Keratinocyte (primary cell): ENCODE measurements around the gene MAP2K5. TPM values are rescaled to one million over a fixed set of nuclear protein-coding genes. Genes with fewer than 3 reads are reported as not detected.

Source experiments
- DNase-seq: peaks from one replicate; pipeline ENCODE4 v3.0.0-alpha.2; 2011; ENCODE audit warnings: low read depth, missing footprints, low spot score
- FAIRE-seq: peaks from 2 replicates; lab custom pipeline; 2011; peaks lifted over from hg19 to GRCh38; lab: Jason Lieb, UNC
- H2AFZ ChIP-seq: 2 replicates; pipeline ENCODE4 v1.6.0; 2012; ENCODE audit warnings: low read length, control low read depth, inconsistent platforms; ENCODE audit not compliant: control insufficient read depth
- H3K27ac ChIP-seq: 2 replicates; pipeline ENCODE4 v1.5.1; 2011; ENCODE audit warnings: low read length; ENCODE audit not compliant: control insufficient read depth, insufficient read depth
- H3K27me3 ChIP-seq: 3 replicates; pipeline ENCODE4 v1.6.0; 2011; ENCODE audit warnings: low read length; ENCODE audit not compliant: control insufficient read depth, insufficient read depth; ENCODE audit errors: extremely low read depth
- H3K36me3 ChIP-seq, 2 experiments: 2 replicates in 1 of 2; 3 replicates in 1 of 2; pipeline ENCODE4 v1.5.1; 2011; ENCODE audit warnings: low read length in 2 of 2, mild to moderate bottlenecking in 1 of 2; ENCODE audit not compliant: control insufficient read depth in 2 of 2, insufficient read depth in 2 of 2; ENCODE audit errors: extremely low read depth in 1 of 2
- H3K4me1 ChIP-seq: 3 replicates; pipeline ENCODE4 v1.5.1; 2011; ENCODE audit warnings: low read length; ENCODE audit not compliant: control insufficient read depth, insufficient read depth; ENCODE audit errors: extremely low read depth
- H3K4me2 ChIP-seq: 3 replicates; pipeline ENCODE4 v1.6.0; 2011; ENCODE audit warnings: low read depth, low read length; ENCODE audit not compliant: control insufficient read depth, insufficient read depth; ENCODE audit errors: extremely low read depth
- H3K4me3 ChIP-seq, 3 experiments: fragments of 200-600 bp in 1 of 3; sonication (generic) in 1 of 3; 2 replicates in 2 of 3; 3 replicates in 1 of 3; pipeline ENCODE4 v1.5.1; 2011 to 2016; ENCODE audit warnings: low read length in 3 of 3, mild to moderate bottlenecking in 3 of 3, control low read depth in 2 of 3, inconsistent platforms in 1 of 3, low read depth in 1 of 3, mixed read lengths in 1 of 3, mixed run types in 1 of 3, moderate library complexity in 1 of 3; ENCODE audit not compliant: control insufficient read depth in 2 of 3, insufficient read depth in 2 of 3; ENCODE audit errors: extremely low read depth in 1 of 3
- H3K79me2 ChIP-seq: 2 replicates; pipeline ENCODE4 v1.6.0; 2012; ENCODE audit warnings: low read length; ENCODE audit not compliant: control insufficient read depth, insufficient read depth
- H3K9ac ChIP-seq: 3 replicates; pipeline ENCODE4 v1.6.0; 2011; ENCODE audit warnings: low read length; ENCODE audit not compliant: control insufficient read depth, insufficient read depth; ENCODE audit errors: extremely low read depth
- H3K9me1 ChIP-seq: 3 replicates; pipeline ENCODE4 v1.6.0; 2011; ENCODE audit warnings: low read length; ENCODE audit not compliant: control insufficient read depth, insufficient read depth; ENCODE audit errors: extremely low read depth
- H3K9me3 ChIP-seq: 2 replicates; pipeline ENCODE4 v1.5.1; 2012; ENCODE audit warnings: low read depth, low read length; ENCODE audit not compliant: control insufficient read depth
- H4K20me1 ChIP-seq: 3 replicates; pipeline ENCODE4 v1.6.0; 2011; ENCODE audit warnings: low read length; ENCODE audit not compliant: control insufficient read depth, insufficient read depth; ENCODE audit errors: extremely low read depth
- CTCF ChIP-seq, 3 experiments: IDR thresholded peaks in 1 of 3; conservative IDR thresholded peaks in 1 of 3; optimal IDR thresholded peaks in 1 of 3; 2 replicates in 2 of 3; 3 replicates in 1 of 3; pipeline versions ENCODE3 to v1.5.1; 2011; ENCODE audit warnings: low read length in 3 of 3, mild to moderate bottlenecking in 3 of 3, moderate library complexity in 2 of 3, control low read depth in 1 of 3, inconsistent platforms in 1 of 3; ENCODE audit not compliant: insufficient read depth in 2 of 3; ENCODE audit errors: extremely low read depth in 1 of 3
- EZH2 ChIP-seq: IDR thresholded peaks from one replicate; pipeline ENCODE4 v1.6.1; 2012; ENCODE audit warnings: inconsistent platforms, mild to moderate bottlenecking, low read length, moderate library complexity
- dilution Hi-C: fragments of 300-500 bp; cut with MboI; formaldehyde crosslinking; loops from one replicate; pipeline ENCODE4 v1.7.0; 2020; ENCODE audit warnings: low sequenced_read_pairs; ENCODE audit not compliant: extremely low pct_ligation_motif_present
- polyA plus RNA-seq, 5 experiments: library from polyadenylated mRNA; depleted of rRNA in 3 of 5; stranded (reverse) in 3 of 5; stranded (forward) in 1 of 5; unstranded in 1 of 5; fragments of >200 nt; gene quantifications; 1 replicate in 1 of 5; 2 replicates in 3 of 5; 3 replicates in 1 of 5; pipeline versions ENCODE4 v1.2.1 to v1.2.3, GENCODE V29; 2011 to 2012; ENCODE audit warnings: missing spikeins in 2 of 5, low read depth in 1 of 5, low replicate concordance in 1 of 5

The MAP2K5 gene
- polyA plus RNA-seq, 1 donor (not counting 4 experiments of a cell fraction or from before 2014, with no cell fraction given): 3.6 TPM

- no peak for FAIRE-seq
- Histone ChIP-seq H3K79me2 (no peaks in the 10 kb centered on the region), H2AFZ (no peak overlapping the region), H3K9me1 (no peaks in the 10 kb centered on the region), H3K4me2 (no peak overlapping the region), H3K27me3 (no peaks in the 10 kb centered on the region), H3K4me3 (no peak overlapping the region), H3K36me3 (no peaks in the 10 kb centered on the region), H3K9ac (no peak overlapping the region), H3K27ac (no peak overlapping the region), H4K20me1 (no peaks in the 10 kb centered on the region), H3K4me1 (no peaks in the 10 kb centered on the region), H3K9me3 (no peaks in the 10 kb centered on the region)
- dilution Hi-C loops: no loop called here
- DNase-seq: no peak
- TF ChIP-seq CTCF (optimal IDR thresholded peaks at IDR 0.05 in 1 of 3, IDR thresholded peaks at IDR 0.05 in 1 of 3, conservative IDR thresholded peaks at IDR 0.05 in 1 of 3; ENCODE audit: extremely low read depth in 1 of 3, insufficient read depth in 2 of 3, low read length in 3 of 3) (no peak), EZH2 (no peak)
Measured at GRCh38 chr15:67777071-67777470, 234.6 kb downstream of the MAP2K5 start.

GRCh38 chr15:67777773-67778172 lies 235.3 kb downstream of the MAP2K5 start:
- Histone ChIP-seq H3K9ac (no peak overlapping the region), H3K27me3 (no peaks in the 10 kb centered on the region), H3K9me3 (no peaks in the 10 kb centered on the region), H4K20me1 (no peaks in the 10 kb centered on the region), H3K4me1 (no peaks in the 10 kb centered on the region), H3K4me3 (no peak overlapping the region), H3K9me1 (no peaks in the 10 kb centered on the region), H3K36me3 (no peaks in the 10 kb centered on the region), H3K4me2 (no peak overlapping the region), H2AFZ (no peak overlapping the region), H3K79me2 (no peaks in the 10 kb centered on the region), H3K27ac (no peak overlapping the region)
- FAIRE-seq (no peak), DNase-seq (no peak)
- TF ChIP-seq EZH2 (no peak), CTCF (optimal IDR thresholded peaks at IDR 0.05 in 1 of 3, IDR thresholded peaks at IDR 0.05 in 1 of 3, conservative IDR thresholded peaks at IDR 0.05 in 1 of 3; ENCODE audit: extremely low read depth in 1 of 3, insufficient read depth in 2 of 3, low read length in 3 of 3) (no peak)
- dilution Hi-C loops: no loop called here
